ENCODE data around the gene PTGES3.
"Not testable (repeated sequence)": the region's sequence is repeated elsewhere in the genome, so short reads cannot be mapped to it uniquely, and the experiment has no call there.

PTGES3 gene

GRCh38 chr12:56704522-56704921 is 16.4 kb upstream of the PTGES3 start:
- not testable (repeated sequence) for DNase-seq

GRCh38 chr12:56699020-56699661 is 11.1 kb upstream of the PTGES3 start:
- DNase-seq = no peak

- no peak for DNase-seq
Measured at GRCh38 chr12:56695327-56696101, 7.4 kb upstream of the PTGES3 start.

- DNase-seq = no peak
Measured at GRCh38 chr12:56694161-56694560, 6.1 kb upstream of the PTGES3 start.

- no peak for DNase-seq
Measured at GRCh38 chr12:56688846-56689109, 694 bp upstream of the PTGES3 start.

- peak; percentile 78 to 86 (median 85) for DNase-seq
Measured at GRCh38 chr12:56687223-56688128, 608 bp downstream of the PTGES3 start.

GRCh38 chr12:56684745-56685359 is 3.2 kb downstream of the PTGES3 start:
- no peak for DNase-seq

- no peak for DNase-seq
Measured at GRCh38 chr12:56682323-56682722, 5.8 kb downstream of the PTGES3 start.

- no peak for DNase-seq
Measured at GRCh38 chr12:56679883-56680575, 8.1 kb downstream of the PTGES3 start.

GRCh38 chr12:56678852-56679251 is 9.2 kb downstream of the PTGES3 start:
- DNase-seq = no peak

- DNase-seq = no peak
Measured at GRCh38 chr12:56677680-56678079, 10.4 kb downstream of the PTGES3 start.

- no peak for DNase-seq
Measured at GRCh38 chr12:56676851-56677580, 11.1 kb downstream of the PTGES3 start.

GRCh38 chr12:56671608-56672007 is 16.5 kb downstream of the PTGES3 start:
- DNase-seq = no peak

- no peak for DNase-seq
Measured at GRCh38 chr12:56670836-56671235, 17.2 kb downstream of the PTGES3 start.

GRCh38 chr12:56668197-56668457 is 20.0 kb downstream of the PTGES3 start:
- no peak for DNase-seq

GRCh38 chr12:56661979-56662638 is 26.0 kb downstream of the PTGES3 start:
- no peak for DNase-seq

- DNase-seq = no peak
Measured at GRCh38 chr12:56661560-56661959, 26.5 kb downstream of the PTGES3 start.

GRCh38 chr12:56658921-56659320 is 29.2 kb downstream of the PTGES3 start:
- no peak for DNase-seq

GRCh38 chr12:56657416-56658379 is 30.4 kb downstream of the PTGES3 start:
- DNase-seq = no peak

- not testable (repeated sequence) for DNase-seq
Measured at GRCh38 chr12:56653781-56654180, 34.3 kb downstream of the PTGES3 start.
